Activated T-cell treated with anti-CD3 and anti-CD28 coated beads for 48 hours (primary cell): Measurements from ENCODE around the gene MRPL12.
"Not testable (repeated sequence)": the region's sequence is repeated elsewhere in the genome, so short reads cannot be mapped to it uniquely, and the experiment has no call there.

Experiments
- DNase-seq: peaks from one replicate; pipeline ENCODE4 v3.0.0-alpha.2; 2020; ENCODE audit warnings: low read depth

MRPL12 gene

DNA sequence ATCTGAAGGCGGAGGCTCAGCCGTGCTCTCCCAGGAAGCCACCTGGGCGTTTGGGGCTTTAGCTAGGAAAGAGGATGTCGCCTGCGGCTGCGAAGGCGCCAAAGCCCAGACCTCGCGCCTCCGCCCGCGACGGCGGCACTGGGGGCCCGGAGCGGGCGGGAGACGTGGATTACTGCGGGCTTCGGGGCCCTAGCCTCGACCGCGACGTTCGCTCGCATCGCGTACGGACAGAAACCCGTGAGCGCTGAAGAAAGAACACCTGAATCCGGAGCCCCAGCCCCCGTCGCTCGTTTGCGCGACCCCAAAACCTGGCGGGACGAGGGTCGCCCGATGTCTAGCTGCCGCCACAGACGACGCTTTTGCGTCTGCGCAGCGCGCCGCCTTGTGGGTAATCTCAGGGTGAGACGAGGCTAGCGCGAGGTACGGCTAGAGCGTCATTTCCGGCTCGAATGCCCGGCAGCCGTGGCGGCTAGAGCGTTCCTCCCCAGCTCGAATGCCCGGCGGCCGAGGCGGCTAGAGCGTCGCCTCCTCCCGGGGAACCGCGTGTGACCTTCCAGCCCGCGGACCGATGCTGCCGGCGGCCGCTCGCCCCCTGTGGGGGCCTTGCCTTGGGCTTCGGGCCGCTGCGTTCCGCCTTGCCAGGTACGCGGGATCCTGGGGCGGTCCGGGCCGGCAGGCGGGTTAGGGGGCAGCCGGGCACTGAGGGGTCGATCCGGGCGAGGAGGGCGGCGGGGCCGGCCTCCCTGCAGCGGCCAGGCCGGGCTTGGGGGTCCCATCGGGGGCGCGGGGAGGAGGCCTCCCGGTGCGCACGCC, at the start of gene MRPL12:
Gene MRPL12, plus strand, starts transcription at position 434 of the 813 bp plus-strand sequence. Its CDS starts 135 bp downstream, at position 569.
- DNase-seq, result peak; percentile 89

- DNase-seq, result no peak
Observed at GRCh38 chr17:81655378-81656117, 47.6 kb upstream of the MRPL12 start.

DNA sequence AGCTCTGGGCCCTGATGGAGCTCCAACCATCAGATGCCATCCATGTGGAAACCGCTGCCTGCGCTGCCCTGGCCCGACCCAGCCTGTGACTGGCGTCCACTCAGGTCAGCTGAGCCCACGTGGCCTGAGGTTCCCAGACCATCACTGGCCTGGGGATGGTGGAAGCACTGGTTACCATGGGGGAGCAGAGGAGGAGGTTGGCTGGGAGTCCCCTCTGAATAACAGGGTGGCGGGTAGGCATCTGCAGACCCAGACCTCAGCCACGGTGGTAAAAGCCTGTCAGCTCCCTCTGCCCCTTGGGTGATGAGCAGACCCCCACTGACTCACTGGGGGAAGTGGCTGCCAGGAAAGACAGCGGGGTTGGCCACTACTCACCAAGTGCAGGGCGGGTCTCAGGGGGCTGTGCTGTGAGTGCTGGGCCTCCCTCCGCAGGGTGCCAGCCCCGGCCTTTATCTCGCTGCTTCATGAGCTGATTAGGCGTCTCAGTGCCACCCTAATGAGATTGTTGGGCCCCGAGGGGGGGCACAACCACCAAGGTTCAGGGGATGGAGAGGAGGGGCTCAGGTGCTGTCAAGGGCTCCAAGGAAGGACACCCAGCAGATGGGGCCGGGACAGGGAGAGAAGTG, 46.9 kb upstream of the MRPL12 start, which contains the start of gene PDE6G:
Gene PDE6G, minus strand, starts transcription at position 425 of the 626 bp plus-strand sequence. CDS start 3,237 bp downstream, outside the sequence.
- no peak for DNase-seq

DNA sequence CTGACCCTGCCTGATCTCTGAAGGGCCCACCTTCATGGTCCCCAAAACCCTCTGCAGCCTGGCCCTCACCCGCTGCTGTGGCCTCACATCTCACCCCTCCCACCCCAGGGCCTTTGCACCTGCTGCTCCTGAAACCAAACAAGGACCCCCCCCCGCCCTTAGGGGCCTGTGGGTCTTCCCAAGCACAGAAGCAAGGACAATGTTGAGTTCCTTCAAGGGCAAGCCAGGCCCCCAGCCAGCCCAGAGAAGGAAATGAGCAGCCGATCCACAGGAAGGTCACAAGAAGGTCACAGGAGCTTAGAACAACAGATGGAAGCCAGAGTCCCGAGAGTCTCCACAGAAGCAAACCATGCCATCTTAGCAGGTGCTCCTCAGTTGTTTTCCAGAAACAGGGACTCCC, 46.3 kb upstream of the MRPL12 start:
- DNase-seq, result no peak

DNA sequence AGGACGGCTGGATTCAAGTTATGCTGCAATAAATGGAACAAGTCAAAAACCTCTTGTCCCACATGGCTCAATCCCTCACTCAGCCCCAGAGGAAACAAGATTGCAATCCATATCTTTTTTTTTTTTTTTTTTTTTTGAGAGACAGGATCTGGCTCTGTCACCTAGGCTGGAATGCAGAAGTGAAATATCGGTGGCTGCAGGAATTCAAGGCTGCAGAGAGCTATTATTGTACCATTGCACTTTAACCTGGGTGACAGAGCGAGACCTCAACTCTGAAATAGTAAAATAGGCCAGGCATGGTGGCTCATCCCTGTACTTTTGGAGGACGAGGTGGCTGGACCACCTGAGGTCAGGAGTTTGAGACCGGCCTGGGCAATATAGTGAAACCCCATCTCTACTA, 44.1 kb upstream of the MRPL12 start:
- DNase-seq, result no peak

DNA sequence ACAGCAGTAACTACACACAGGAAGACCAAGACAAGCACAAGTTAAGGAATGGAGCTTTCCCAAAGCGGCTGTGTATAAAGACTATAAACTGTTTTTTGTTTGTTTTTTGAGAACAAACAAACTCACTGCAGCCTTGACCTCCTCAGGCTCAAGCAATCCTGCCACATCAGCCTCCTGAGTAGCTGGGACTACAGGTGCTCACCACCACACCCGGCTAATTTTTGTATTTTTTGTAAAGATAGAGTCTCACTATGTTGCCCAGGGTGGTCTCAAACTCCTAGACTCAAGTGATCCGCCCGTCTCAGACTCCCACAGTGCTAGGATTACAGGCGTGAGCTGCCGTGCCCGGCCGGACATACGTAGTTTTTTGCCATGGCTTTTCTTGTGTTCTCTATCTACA, 42.7 kb upstream of the MRPL12 start:
- no peak for DNase-seq

DNA sequence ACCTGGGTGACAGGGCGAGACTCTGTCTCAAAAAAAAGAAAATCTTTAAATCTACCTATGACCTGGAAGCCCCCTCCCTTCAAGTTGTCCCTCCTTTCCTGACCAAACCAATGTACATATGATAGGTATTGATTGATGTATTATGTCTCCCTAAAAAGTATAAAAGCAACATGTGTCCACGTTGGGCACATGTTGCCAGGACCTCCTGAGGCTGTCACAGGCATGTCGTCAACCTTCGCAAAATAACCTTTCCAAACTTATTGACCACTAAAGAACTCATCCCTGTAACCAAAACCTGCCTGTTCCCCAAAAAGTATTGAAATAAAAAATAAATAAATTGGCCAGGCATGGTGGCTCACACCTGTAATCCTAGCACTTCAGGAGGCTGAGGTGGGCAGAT, 41.2 kb upstream of the MRPL12 start:
- no peak for DNase-seq

DNA sequence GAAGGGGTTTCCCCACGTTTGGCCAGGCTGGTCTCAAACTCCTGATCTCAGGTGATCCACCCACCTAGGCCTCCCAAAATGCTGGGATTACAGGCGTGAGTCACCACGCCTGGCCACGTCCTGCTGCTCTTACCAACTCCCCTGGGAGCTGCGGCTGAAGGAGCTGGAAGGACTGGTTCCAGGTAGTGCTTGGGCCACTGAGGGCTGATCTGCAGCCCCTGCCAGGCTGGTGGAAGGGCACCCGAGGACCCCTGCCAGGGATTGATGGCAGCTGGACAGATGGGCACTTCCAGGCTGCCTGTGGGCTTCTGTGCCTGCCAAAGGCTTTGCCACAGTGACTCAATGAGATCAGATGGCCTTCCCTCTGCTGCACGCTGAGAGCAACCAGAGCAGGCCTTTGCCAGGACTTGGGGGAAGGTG, 39.1 kb upstream of the MRPL12 start:
- DNase-seq, result no peak

DNA sequence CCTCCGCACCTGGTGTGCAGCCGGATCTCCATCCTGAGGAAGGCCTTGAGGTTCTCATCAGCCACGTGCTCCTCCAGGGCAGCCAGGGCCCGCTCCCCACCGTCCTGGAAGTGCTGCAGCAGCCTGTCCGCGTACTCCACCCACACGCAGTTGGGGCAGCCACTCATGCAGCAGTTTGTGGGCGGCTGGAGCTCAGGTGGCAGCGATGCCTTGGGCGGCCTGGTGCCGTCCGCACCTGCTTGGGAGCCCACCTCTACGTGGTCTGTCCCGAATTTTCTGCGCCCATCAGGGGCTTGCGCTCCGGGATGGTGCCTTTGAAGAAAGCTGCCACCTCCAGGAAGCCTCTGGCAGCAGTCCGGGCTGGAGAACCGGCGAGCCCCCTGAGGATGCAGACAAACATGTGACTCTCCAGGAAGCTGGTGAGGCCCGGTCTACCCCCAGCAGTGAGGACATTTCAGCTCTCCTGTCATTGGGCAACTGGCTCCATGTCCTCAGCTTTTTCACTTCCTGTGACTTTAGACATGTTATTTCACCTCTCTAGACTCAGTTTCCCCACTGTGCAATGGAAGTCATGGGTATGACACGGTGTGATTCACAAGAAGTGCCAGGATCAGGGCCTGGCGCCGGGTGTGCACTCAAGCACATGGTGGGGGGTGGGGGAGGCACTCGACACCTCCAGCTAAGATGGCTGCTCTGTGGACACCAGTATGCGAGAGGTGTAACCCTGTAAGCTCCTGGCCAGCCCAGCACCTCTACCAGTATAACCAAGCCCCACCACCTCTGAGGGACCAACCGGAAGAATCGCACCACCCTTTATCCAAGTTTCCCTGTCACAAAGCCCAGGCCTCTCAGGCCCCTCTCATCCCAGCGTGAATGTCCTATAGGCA, 37.7 kb upstream of the MRPL12 start:
- peak; percentile 59 for DNase-seq

DNA sequence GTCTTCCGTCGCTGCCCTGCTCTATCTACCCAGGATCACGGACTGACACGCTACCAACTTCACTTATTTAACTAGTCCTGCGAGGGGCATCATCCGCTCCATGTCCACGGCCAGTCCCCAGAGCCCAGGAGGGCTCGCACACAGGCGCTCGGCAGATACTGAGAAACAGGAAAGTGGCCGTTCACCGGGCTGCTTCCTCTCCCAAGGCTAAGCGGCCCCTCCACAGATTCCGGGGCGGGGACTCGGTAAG, 37.1 kb upstream of the MRPL12 start:
- DNase-seq, result no peak

- DNase-seq, result peak; percentile 94
Observed at GRCh38 chr17:81666342-81667191, 36.6 kb upstream of the MRPL12 start, which contains the start of the genes CCDC137 and OXLD1. Gene CCDC137, plus strand, starts transcription at chr17:81666737. Its CDS starts 30 bp downstream, at chr17:81666767. Gene OXLD1, minus strand, starts transcription at chr17:81666605. Its CDS starts 28 bp downstream, at chr17:81666577.

DNA sequence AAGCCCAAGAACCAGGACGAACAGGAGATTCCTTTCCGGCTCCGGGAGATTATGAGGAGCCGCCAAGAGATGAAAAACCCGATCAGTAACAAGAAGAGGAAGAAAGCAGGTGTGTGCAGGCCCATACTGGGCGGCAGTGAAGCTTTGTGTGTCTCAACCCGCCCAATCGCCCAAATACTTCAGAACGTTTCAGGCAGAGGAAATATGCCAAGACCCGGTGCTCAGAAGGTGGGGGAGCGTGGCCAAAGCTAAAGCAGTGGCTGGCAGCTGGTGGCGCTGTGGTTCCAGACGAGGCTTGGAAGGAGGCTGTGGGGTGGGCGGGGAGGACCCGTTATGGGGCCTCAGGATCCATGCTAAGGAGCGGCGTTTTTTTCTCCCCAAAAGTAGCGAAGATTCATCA, 35.4 kb upstream of the MRPL12 start:
- no peak for DNase-seq

DNA sequence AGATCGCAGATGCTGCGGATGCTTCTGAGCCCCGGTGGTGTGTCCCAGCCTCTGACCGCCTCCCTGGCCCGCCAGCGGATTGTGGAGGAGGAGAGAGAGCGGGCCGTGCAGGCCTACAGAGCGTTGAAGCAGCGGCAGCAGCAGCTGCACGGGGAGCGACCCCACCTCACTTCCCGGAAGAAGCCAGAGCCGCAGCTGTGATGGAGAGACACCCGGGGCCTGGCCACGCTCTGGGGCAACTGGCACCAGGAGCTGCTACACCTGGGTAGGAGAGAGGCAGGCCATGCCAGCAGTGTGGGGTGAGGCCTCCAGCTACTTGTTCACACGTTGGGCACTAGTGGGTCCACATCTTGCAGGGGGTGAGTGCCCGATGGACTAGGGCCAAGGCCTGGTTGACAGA, 30.7 kb upstream of the MRPL12 start:
- DNase-seq, result no peak

- DNase-seq, result no peak
Observed at GRCh38 chr17:81672954-81673353, 30.2 kb upstream of the MRPL12 start.

DNA sequence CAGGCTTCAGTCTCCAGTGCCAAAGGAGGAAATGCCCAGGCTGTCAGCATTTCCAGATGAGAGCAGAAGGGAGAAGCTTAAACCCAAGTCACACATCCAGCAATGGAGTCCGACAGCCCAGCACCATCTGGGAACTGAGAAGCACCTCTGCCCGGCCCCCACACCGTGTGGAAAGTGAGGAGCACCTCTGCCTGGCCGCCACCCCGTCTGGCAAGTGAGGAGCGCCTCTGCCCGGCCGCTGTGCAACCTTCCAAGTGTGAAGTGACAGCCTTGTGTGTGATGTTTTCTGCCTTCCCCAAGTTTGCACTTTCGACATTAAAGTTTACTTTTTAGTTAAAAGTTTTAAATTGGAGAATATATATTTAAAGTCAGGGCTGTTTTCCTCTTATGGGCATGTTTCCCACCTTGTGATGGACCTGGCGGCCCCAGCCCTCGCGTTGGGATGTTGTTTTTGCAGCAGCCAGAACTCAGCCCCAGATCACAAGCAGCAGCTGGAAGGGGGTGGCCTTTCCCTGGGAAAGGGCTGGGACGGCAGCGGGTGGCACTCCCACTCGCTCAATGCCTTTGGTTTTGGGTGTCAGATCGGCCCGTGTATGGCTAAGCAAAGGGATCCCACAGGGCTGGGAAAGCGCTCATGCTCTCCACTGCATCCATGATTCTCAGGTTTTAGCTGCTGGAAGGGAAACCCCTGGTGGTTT, 29.5 kb upstream of the MRPL12 start:
- no peak for DNase-seq

GRCh38 chr17:81675515-81676221, 27.5 kb upstream of the MRPL12 start:
- not testable (repeated sequence) for DNase-seq

DNA sequence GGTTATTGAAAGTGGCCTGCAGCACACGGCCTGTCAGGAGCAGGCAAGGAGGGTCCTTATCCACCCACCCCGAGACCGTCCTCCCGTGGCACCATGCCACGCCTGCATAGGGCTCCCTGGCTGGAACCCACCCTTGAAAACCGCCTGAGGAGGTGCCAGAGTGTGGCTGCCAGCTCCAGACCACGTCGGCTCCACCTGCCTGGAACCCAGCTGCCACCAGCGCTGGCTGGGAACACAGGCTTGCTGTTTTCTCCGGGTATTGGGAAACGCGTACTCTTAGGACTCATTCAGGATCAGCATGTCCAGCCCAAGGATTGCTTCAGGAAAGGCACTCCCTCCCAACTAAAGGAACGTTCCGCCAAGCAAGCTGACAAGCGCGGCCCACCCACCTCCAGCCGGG, 26.3 kb upstream of the MRPL12 start:
- DNase-seq, result no peak

DNA sequence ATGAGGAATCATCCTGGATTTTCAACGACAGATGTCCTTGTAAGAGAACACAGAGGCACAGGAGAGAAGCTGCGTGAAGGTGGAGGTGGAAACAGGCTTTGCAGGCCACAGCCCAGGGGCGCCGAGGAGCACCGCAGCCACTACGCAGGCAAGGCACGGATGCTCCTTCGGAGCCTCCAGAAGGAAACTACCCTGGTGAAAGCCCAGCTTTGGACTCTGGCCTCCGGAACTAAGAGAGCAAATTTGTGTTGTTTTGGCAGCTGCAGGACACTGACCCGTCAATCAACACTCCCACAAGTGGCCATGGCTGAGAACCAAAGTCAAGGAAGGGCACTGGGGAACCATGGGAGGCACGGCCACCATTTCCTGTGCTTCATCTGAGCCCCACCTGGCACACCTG, 23.0 kb upstream of the MRPL12 start:
- DNase-seq, result no peak

DNA sequence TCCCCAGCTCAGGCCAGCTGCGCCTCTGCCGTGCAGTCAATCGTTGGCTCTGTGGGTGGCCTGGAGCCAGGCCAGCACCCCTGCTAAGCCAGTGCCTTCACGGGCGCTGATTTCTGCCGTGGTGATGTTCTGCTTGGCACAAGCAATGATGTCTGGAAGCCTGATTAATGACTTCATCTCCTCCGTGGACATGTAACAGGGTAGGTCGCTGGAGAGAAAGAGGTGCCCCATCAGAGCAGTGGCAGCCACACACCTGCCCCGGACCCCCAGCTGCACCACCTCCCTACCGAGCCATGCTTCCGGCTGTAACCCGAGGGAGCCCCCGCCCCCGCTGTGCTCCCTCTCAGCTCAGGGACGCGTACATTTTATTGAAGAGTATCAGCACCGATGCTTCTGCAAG, 21.5 kb upstream of the MRPL12 start:
- DNase-seq, result no peak
